CD14-positive monocyte (primary cell): Measurements from ENCODE around the gene TRAPPC14. TPM values are rescaled to one million over a fixed set of nuclear protein-coding genes. Genes with fewer than 3 reads are reported as not detected.
"Not testable (repeated sequence)": the region's sequence is repeated elsewhere in the genome, so short reads cannot be mapped to it uniquely, and the experiment has no call there.

ENCODE experiments used
- DNase-seq, 3 donors: peaks; one replicate each; pipeline ENCODE4 v3.0.0-alpha.2; 2011 to 2022
- H2AFZ ChIP-seq: 2 replicates; pipeline ENCODE4 v1.6.0; 2012; ENCODE audit warnings: mild to moderate bottlenecking, low read depth, low read length, inconsistent platforms; ENCODE audit not compliant: insufficient read depth, poor library complexity, severe bottlenecking
- H3K27ac ChIP-seq, 2 donors: 1 replicate in 1 of 2; 2 replicates in 1 of 2; pipeline ENCODE4 v1.5.1; 2012 to 2013; ENCODE audit warnings: low read length in 2 of 2, control low read depth in 1 of 2, inconsistent platforms in 1 of 2, low read depth in 1 of 2, mild to moderate bottlenecking in 1 of 2
- H3K27me3 ChIP-seq, 2 donors: one replicate each; pipeline versions ENCODE4 v1.6.0 to v1.6.1; 2011 to 2013; ENCODE audit warnings: low read length in 2 of 2; ENCODE audit not compliant: control insufficient read depth in 2 of 2, insufficient read depth in 2 of 2
- H3K36me3 ChIP-seq, 2 donors: replicated peaks in 1 of 2; 1 replicate in 1 of 2; 2 replicates in 1 of 2; pipeline versions ENCODE4 v1.5.1 to v1.6.1; 2012 to 2013; ENCODE audit warnings: low read length in 2 of 2, control low read depth in 1 of 2, inconsistent platforms in 1 of 2, mild to moderate bottlenecking in 1 of 2; ENCODE audit not compliant: insufficient read depth in 2 of 2, control insufficient read depth in 1 of 2
- H3K4me1 ChIP-seq, 2 donors: 1 replicate in 1 of 2; 2 replicates in 1 of 2; pipeline versions ENCODE4 v1.5.1 to v1.6.1; 2012 to 2013; ENCODE audit warnings: low read length in 2 of 2, control low read depth in 1 of 2, inconsistent platforms in 1 of 2, mild to moderate bottlenecking in 1 of 2, moderate library complexity in 1 of 2; ENCODE audit not compliant: insufficient read depth in 2 of 2, control insufficient read depth in 1 of 2
- H3K4me2 ChIP-seq: replicated peaks from 2 replicates; pipeline ENCODE3; 2012; ENCODE audit warnings: low read length, moderate library complexity, mild to moderate bottlenecking; ENCODE audit not compliant: poor library complexity, severe bottlenecking; ENCODE audit errors: extremely low read depth
- H3K4me3 ChIP-seq, 3 experiments: fragments of 200-600 bp in 1 of 3; sonication (generic) in 1 of 3; replicated peaks in 1 of 3; 1 replicate in 2 of 3; 2 replicates in 1 of 3; pipeline ENCODE4 v1.5.1; 2011 to 2013; ENCODE audit warnings: low read length in 3 of 3, mild to moderate bottlenecking in 3 of 3, control low read depth in 2 of 3, low read depth in 2 of 3, inconsistent platforms in 1 of 3, moderate library complexity in 1 of 3
- H3K79me2 ChIP-seq: 2 replicates; pipeline ENCODE4 v1.6.0; 2012; ENCODE audit warnings: mild to moderate bottlenecking, control low read depth, inconsistent platforms, low read length, moderate library complexity; ENCODE audit not compliant: insufficient read depth
- H3K9ac ChIP-seq: 2 replicates; pipeline ENCODE4 v1.6.0; 2017; ENCODE audit warnings: low read length, mild to moderate bottlenecking; ENCODE audit not compliant: insufficient read depth, poor library complexity, severe bottlenecking
- H3K9me3 ChIP-seq, 2 donors: replicated peaks in 1 of 2; 1 replicate in 1 of 2; 2 replicates in 1 of 2; pipeline versions ENCODE4 v1.5.1 to v1.6.1; 2012 to 2013; ENCODE audit warnings: low read length in 2 of 2, control low read depth in 1 of 2; ENCODE audit not compliant: control insufficient read depth in 1 of 2, insufficient read depth in 1 of 2
- H4K20me1 ChIP-seq: 2 replicates; pipeline ENCODE4 v1.6.0; 2012; ENCODE audit warnings: mild to moderate bottlenecking, low read length, control low read depth, moderate library complexity; ENCODE audit not compliant: insufficient read depth
- H3K27ac Mint-ChIP-seq, 7 donors: one replicate each; pipeline ENCODE4 v1.8.0; 2020; ENCODE audit warnings: mild to moderate bottlenecking in 7 of 7, mixed read lengths in 7 of 7, moderate library complexity in 6 of 7, inconsistent platforms in 2 of 7
- H3K27me3 Mint-ChIP-seq, 3 donors: one replicate each; pipeline ENCODE4 v1.8.0; 2021 to 2022; ENCODE audit warnings: low read depth in 3 of 3, mild to moderate bottlenecking in 3 of 3, mixed read lengths in 3 of 3, moderate library complexity in 3 of 3, inconsistent platforms in 1 of 3
- H3K36me3 Mint-ChIP-seq, 2 donors: one replicate each; pipeline ENCODE4 v1.8.0; 2020; ENCODE audit warnings: mixed read lengths in 2 of 2, inconsistent platforms in 1 of 2, mild to moderate bottlenecking in 1 of 2
- H3K4me1 Mint-ChIP-seq: one replicate; pipeline ENCODE4 v1.8.0; 2020; ENCODE audit warnings: mild to moderate bottlenecking, mixed read lengths
- H3K4me3 Mint-ChIP-seq, 2 donors: one replicate each; pipeline ENCODE4 v1.8.0; 2020; ENCODE audit warnings: mild to moderate bottlenecking in 2 of 2, mixed read lengths in 2 of 2, moderate library complexity in 1 of 2
- H3K9me3 Mint-ChIP-seq, 7 donors: one replicate each; pipeline ENCODE4 v1.8.0; 2020 to 2022; ENCODE audit warnings: mixed read lengths in 7 of 7, mild to moderate bottlenecking in 6 of 7, moderate library complexity in 6 of 7, inconsistent platforms in 2 of 7
- WGBS: methylation state at CpG from one replicate; pipeline ENCODE4 v1.1.5; 2013; ENCODE audit warnings: missing lambda C conversion rate; ENCODE audit not compliant: insufficient coverage; 5-methylcytosine and 5-hydroxymethylcytosine counted together
- intact Hi-C, 2 donors: fragments of 100-400 bp; cut with micrococcal nuclease; formaldehyde crosslinking; loops; one replicate each; pipeline versions ENCODE4 v1.15.0 to v1.15.1; 2023
- polyA plus RNA-seq, 3 donors: library from polyadenylated mRNA; depleted of rRNA in 1 of 3; unstranded in 2 of 3; stranded (reverse) in 1 of 3; fragments of 300-500 nt in 2 of 3; fragments of >200 nt in 1 of 3; fragmentation: Illumina TruSeq in 2 of 3; gene quantifications; 1 replicate in 2 of 3; 2 replicates in 1 of 3; pipeline ENCODE4 v1.2.3, GENCODE V29; 2012 to 2021
- TF ChIP-seq, protein P1 (sequence below): fragments of 200-600 bp; IDR thresholded peaks from one replicate; pipeline ENCODE4 v1.8.0; 2022; ENCODE audit warnings: antibody characterized with exemption, mild to moderate bottlenecking

The TRAPPC14 gene
- polyA plus RNA-seq, 3 donors: 1.0 to 38.4 (median 1.6) TPM

DNA sequence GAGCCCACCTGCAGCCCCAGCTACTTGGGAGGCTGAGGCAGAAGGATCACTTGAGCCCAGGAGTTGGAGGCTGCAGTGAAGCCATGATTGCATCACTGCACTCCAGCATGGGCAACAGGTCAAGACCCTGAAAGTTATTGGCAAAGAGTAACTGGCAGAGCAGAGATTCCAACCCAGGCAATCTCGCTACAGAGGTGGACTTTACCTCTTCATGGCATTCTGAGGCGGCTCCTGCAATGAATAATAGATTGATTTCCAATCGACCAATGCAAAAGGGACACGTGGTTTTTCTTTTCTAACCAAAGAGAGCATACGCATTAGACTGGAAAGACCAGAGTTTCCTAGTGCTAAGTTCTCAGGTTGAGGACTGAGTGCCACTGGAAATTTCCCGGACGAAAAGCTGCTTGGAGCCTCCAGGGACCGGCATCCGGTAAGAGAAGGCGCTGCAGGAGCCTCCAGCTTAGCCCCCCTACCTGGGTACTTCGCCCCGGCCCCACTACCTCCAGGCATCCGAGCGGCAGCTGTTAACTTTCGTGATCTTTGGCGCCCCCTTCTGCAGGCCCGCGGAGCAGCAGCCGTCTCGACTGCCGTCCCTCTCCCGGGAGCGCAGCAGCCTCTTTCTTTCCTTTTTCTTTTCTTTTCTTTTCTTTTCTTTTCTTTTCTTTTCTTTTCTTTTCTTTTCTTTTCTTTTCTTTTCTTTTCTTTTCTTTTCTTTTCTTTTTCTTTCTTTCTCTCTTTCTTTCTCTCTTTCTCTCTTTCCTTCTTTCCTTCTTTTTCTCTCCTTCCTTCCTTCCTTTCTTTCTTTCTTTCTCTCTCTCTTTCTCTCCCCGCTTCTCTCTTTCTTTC, 27.7 kb downstream of the TRAPPC14 start:
- no peak overlapping the region for H3K27ac ChIP-seq
- peaks cover 0 to 4% (median 0%) of the 10 kb centered on the region in 7 donors for H3K9me3 Mint-ChIP-seq
- peaks cover 17 to 27% of the 10 kb centered on the region in 2 donors for H3K4me1 ChIP-seq
- H3K9me3 ChIP-seq: no peaks in the 10 kb centered on the region
- intact Hi-C loops: loop anchor here in 1 of 2 donors (5.0 kb wide), 1 partner anchor 86 kb away; the partner anchor contains the start of gene PVRIG
- peaks cover 17 to 20% (median 18%) of the 10 kb centered on the region in 3 donors for H3K27me3 Mint-ChIP-seq
- H3K36me3 Mint-ChIP-seq: no peaks in the 10 kb centered on the region
- peak; percentile 44 to 63 (median 61) for DNase-seq
- H3K4me3 ChIP-seq: no peak overlapping the region
- no peak overlapping the region for H3K4me3 Mint-ChIP-seq
- H4K20me1 ChIP-seq: no peaks in the 10 kb centered on the region
- 14% methylated on average over 24 of the region's 24 CpGs for WGBS
- peaks cover 8% of the 10 kb centered on the region for H3K79me2 ChIP-seq
- H3K4me2 ChIP-seq: no peak overlapping the region
- H3K4me1 Mint-ChIP-seq: peaks cover 23% of the 10 kb centered on the region
- TF ChIP-seq, protein P1, sequence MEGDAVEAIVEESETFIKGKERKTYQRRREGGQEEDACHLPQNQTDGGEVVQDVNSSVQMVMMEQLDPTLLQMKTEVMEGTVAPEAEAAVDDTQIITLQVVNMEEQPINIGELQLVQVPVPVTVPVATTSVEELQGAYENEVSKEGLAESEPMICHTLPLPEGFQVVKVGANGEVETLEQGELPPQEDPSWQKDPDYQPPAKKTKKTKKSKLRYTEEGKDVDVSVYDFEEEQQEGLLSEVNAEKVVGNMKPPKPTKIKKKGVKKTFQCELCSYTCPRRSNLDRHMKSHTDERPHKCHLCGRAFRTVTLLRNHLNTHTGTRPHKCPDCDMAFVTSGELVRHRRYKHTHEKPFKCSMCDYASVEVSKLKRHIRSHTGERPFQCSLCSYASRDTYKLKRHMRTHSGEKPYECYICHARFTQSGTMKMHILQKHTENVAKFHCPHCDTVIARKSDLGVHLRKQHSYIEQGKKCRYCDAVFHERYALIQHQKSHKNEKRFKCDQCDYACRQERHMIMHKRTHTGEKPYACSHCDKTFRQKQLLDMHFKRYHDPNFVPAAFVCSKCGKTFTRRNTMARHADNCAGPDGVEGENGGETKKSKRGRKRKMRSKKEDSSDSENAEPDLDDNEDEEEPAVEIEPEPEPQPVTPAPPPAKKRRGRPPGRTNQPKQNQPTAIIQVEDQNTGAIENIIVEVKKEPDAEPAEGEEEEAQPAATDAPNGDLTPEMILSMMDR: peak; percentile 99
- H3K9ac ChIP-seq: no peak overlapping the region
- no peaks in the 10 kb centered on the region for H3K36me3 ChIP-seq
- H3K27ac Mint-ChIP-seq: no peak overlapping the region
- peaks cover 0 to 14% of the 10 kb centered on the region in 2 donors for H3K27me3 ChIP-seq
- H2AFZ ChIP-seq: peak overlapping the region; percentile 61

- Histone ChIP-seq H3K4me1 (peaks cover 23 to 33% of the 10 kb centered on the region in 2 donors), H3K79me2 (peaks cover 13% of the 10 kb centered on the region), H3K27me3 (peaks cover 0 to 14% of the 10 kb centered on the region in 2 donors)
- H3K4me2 ChIP-seq, H3K9me3 Mint-ChIP-seq, H3K27ac Mint-ChIP-seq, H4K20me1 ChIP-seq, DNase-seq, H3K4me3 ChIP-seq, H3K27ac ChIP-seq, H3K9me3 ChIP-seq, H3K9ac ChIP-seq, H2AFZ ChIP-seq, H3K36me3 ChIP-seq, H3K4me3 Mint-ChIP-seq, H3K36me3 Mint-ChIP-seq: not testable (repeated sequence)
- WGBS: no CpG with 5 or more reads among the region's 1 CpG
- H3K27me3 Mint-ChIP-seq: peaks cover 14 to 19% (median 17%) of the 10 kb centered on the region in 3 donors
- H3K4me1 Mint-ChIP-seq: peaks cover 29% of the 10 kb centered on the region
- intact Hi-C loops: loop anchor here in 1 of 2 donors (5.0 kb wide), 1 partner anchor 87 kb away; the partner anchor contains the start of gene PVRIG
Measured at GRCh38 chr7:100130220-100130607, 28.3 kb downstream of the TRAPPC14 start.
